Omental fat pad (tissue), 4 donors: ENCODE data around the gene TLK2. TPM values are rescaled to one million over a fixed set of nuclear protein-coding genes. Genes with fewer than 3 reads are reported as not detected.

Experiments
- ATAC-seq: fragments of 150-250 bp; one replicate; pipeline ENCODE4 v1.9.1; 2016; ENCODE audit warnings: mild to moderate bottlenecking, moderate library complexity; ENCODE audit not compliant: low FRiP score
- DNase-seq: peaks from one replicate; pipeline ENCODE4 v3.0.0-alpha.2; 2019; ENCODE audit warnings: low spot score
- small RNA-seq: library from RNA; depleted of rRNA; stranded (forward); fragments of <200 nt; gene quantifications from one replicate; pipeline ENCODE3, GENCODE V24; 2016
- total RNA-seq, 4 donors: library from RNA; depleted of rRNA; stranded (reverse); fragments of >200 nt; gene quantifications; one replicate each; pipeline ENCODE4 v1.1.0, GENCODE V29; 2016
- TF ChIP-seq, protein P1 (sequence below), 3 donors: fragments of 450-650 bp; IDR thresholded peaks; one replicate each; pipeline ENCODE4 v1.5.1; 2016 to 2017; ENCODE audit warnings: antibody characterized with exemption in 3 of 3, mild to moderate bottlenecking in 3 of 3, moderate library complexity in 2 of 3

Gene TLK2
- total RNA-seq, 4 donors from 2014 or later: 28.2 to 40.2 (median 35.1) TPM

DNA sequence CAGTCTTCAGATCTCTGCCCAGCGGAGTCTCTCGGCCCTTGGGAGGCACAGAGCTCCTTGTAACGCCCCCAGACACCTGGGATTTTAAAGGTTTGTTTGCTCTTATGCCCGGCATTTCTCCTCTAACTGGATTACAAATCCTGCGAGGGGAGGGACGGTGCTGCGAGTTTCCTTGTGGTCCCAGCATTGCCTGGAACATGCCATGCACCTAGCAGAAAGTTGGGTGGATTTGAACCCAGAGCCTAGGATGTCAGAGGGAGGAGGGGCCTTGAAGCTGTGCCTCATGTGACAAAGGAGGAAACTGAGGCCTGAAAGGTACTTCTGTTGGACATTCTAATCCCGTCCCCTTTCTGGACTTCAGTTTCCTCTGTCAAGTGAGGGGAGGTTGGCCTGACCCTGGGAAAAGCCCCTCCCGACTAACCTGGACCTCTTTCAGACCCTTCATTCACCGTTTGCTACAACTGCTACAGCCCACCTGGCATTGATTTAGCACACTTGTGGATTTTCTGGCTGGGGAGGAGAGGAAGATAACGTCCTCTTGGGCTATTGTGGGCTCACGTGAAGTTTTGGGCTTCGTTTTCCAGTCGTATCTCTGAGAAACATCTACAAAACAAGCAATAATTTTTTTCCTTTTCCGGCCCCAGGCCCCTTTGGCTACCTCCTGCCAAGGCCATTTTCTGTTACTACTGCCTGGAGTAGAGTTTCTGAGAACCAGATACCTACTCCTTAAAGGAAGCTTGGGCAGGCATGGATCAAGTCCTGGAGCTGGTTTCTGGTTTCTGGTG, 179.7 kb downstream of the TLK2 start:
- no peak for ATAC-seq
- no peak for DNase-seq
- TF ChIP-seq, protein P1, sequence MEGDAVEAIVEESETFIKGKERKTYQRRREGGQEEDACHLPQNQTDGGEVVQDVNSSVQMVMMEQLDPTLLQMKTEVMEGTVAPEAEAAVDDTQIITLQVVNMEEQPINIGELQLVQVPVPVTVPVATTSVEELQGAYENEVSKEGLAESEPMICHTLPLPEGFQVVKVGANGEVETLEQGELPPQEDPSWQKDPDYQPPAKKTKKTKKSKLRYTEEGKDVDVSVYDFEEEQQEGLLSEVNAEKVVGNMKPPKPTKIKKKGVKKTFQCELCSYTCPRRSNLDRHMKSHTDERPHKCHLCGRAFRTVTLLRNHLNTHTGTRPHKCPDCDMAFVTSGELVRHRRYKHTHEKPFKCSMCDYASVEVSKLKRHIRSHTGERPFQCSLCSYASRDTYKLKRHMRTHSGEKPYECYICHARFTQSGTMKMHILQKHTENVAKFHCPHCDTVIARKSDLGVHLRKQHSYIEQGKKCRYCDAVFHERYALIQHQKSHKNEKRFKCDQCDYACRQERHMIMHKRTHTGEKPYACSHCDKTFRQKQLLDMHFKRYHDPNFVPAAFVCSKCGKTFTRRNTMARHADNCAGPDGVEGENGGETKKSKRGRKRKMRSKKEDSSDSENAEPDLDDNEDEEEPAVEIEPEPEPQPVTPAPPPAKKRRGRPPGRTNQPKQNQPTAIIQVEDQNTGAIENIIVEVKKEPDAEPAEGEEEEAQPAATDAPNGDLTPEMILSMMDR (IDR thresholded peaks at IDR 0.05): no peak

DNA sequence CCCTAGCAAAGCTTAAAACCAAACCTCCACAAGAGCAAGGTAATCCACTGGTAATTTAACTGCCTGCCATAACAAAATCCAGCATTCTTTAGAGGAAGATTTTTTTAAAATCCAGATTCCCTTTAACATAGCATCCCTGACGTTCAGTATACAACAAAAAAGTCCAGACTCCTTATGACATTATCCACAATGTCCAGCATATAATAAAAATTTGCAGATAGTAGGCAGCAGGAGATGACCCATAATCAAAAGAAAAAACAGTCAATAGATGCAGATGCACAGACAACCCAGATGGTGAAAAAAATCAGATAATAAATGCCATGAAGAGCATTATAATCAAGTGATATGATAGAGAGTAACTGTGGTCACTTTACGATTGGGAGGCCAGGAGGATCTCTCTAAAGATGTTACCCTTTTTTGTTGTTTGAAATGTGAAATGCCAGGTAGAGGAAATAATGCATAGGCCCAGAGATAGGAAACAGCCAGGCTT, 182.0 kb downstream of the TLK2 start:
- no peak for DNase-seq
- ATAC-seq: no peak
- TF ChIP-seq, protein P1 (IDR thresholded peaks at IDR 0.05): no peak

DNA sequence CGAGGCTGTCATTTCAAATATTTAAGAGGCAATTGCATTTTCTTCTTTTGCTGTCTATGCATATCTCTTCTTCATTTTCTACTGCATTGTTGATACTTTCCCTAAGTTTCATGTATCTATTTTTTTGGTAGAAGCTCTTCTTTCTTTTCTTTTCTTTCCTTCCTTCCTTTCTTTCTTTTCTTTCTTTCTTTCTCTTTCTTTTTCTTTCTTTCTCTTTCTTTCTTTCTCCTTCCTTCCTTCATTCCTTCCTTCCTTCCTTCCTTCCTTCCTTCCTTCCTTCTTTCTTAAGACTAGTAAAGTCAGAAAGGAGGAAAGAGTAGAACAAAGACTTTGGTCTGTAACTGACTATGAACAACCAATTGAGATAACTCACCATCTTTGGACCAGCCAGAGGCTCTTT, 182.7 kb downstream of the TLK2 start:
- DNase-seq (no peak), ATAC-seq (no peak)
- TF ChIP-seq, protein P1 (IDR thresholded peaks at IDR 0.05): no peak

DNA sequence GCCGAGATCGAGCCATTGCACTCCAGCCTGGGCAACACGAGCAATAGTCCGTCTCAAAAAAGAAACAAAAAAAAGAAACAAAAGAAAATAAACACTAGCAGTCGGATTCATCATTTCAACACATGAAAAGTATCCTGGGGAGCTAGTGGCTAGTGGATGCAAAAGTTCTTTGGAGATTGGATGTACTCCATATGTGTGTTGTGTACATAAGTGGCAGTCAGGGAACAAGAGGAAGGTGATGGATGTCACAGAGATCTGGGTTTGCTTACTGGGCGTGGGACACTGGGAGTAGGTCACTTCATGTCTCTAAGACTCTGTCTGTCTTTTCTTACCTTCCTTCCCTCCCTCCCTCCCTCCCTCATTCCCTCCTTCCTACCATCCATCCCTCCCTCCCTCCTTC, 184.2 kb downstream of the TLK2 start:
- no peak for ATAC-seq
- TF ChIP-seq, protein P1 (IDR thresholded peaks at IDR 0.05): no peak

More for the DNA sequence above, 184.2 kb downstream of the TLK2 start:
- DNase-seq: no peak

Small RNA genes lying within 50 kb of the gene (small RNA-seq; reads per million reads assigned to genes)
- gene RF00019: not detected

Other genes with a start within 250 kb of the TLK2 start
- gene EFCAB3, start 98.3 kb upstream of the TLK2 start, total RNA-seq: not detected
- 10 to 100 TPM; 11.9 to 15.9 (median 14.2) TPM for gene METTL2A, start 54.9 kb upstream of the TLK2 start, total RNA-seq
- 10 to 100 TPM; 21.3 to 82.4 (median 30.8) TPM for gene MRC2, start 148.8 kb downstream of the TLK2 start, total RNA-seq